Upper lobe of left lung (tissue), 4 donors: ENCODE data around the gene ATP2C1.

Source experiments
- EP300 ChIP-seq, 4 donors: sonication (generic); formaldehyde crosslinking; IDR thresholded peaks; one replicate each; pipeline ENCODE4 v1.5.1; 2017; ENCODE audit warnings: antibody characterized with exemption in 4 of 4, control low read depth in 2 of 4
- POLR2A ChIP-seq, 4 donors: fragments of 450-650 bp; IDR thresholded peaks; one replicate each; pipeline ENCODE4 v1.5.1; 2016 to 2017; ENCODE audit warnings: antibody characterized with exemption in 4 of 4, mild to moderate bottlenecking in 2 of 4
- TF ChIP-seq, protein P1 (sequence below), 6 experiments: fragments of 450-650 bp in 4 of 6; fragments of 200-600 bp in 2 of 6; sonication (generic) in 2 of 6; IDR thresholded peaks; one replicate each; pipeline ENCODE4 v1.5.1; 2016 to 2019; ENCODE audit warnings: antibody characterized with exemption in 6 of 6

DNA sequence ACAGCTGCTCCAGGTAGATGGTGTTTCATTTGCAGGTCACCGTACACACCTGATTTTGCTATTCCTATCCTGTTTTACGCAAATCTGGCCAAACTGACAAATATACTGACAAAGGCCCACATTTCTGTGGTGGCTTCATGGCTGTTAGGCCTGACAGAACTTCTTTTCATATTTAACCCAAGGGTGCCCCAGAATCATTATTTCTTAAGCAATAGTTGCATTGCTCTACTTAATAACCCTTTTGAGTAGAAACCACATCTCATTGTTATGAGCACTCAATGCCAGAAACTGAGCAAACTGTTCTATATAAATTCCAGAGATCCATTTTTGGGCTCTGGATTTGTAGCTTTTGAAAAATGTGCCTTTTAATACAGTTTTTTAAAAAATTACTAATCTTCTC, 113.4 kb downstream of the ATP2C1 start:
- TF ChIP-seq, protein P1, sequence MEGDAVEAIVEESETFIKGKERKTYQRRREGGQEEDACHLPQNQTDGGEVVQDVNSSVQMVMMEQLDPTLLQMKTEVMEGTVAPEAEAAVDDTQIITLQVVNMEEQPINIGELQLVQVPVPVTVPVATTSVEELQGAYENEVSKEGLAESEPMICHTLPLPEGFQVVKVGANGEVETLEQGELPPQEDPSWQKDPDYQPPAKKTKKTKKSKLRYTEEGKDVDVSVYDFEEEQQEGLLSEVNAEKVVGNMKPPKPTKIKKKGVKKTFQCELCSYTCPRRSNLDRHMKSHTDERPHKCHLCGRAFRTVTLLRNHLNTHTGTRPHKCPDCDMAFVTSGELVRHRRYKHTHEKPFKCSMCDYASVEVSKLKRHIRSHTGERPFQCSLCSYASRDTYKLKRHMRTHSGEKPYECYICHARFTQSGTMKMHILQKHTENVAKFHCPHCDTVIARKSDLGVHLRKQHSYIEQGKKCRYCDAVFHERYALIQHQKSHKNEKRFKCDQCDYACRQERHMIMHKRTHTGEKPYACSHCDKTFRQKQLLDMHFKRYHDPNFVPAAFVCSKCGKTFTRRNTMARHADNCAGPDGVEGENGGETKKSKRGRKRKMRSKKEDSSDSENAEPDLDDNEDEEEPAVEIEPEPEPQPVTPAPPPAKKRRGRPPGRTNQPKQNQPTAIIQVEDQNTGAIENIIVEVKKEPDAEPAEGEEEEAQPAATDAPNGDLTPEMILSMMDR (IDR thresholded peaks at IDR 0.05): no peak
- TF ChIP-seq EP300 (IDR thresholded peaks at IDR 0.05) (no peak), POLR2A (IDR thresholded peaks at IDR 0.05) (no peak)
